ENCODE measurements around the gene DNASE1L1. TPM values are rescaled to one million over a fixed set of nuclear protein-coding genes. Genes with fewer than 3 reads are reported as not detected.

DNASE1L1 gene
- total and polyA plus RNA-seq, 2 donors (not counting 1 experiment from before 2014, with no cell fraction given): 11.3 to 38.5 TPM

GRCh38 chrX:154419189-154419588 lies 10.1 kb upstream of the DNASE1L1 start:
- Histone ChIP-seq H4K20me1 (ENCODE audit: control insufficient read depth, extremely low read depth, insufficient read depth, low read length) (no peaks in the 10 kb centered on the region), H3K9ac (ENCODE audit: insufficient read depth, low read length) (no peak overlapping the region), H3K79me2 (ENCODE audit: control insufficient read depth, insufficient read depth, low read length) (no peaks in the 10 kb centered on the region), H3K27ac (ENCODE audit: insufficient read depth, low read length) (no peak overlapping the region), H3K4me2 (ENCODE audit: extremely low read depth, insufficient read depth, low read length) (no peak overlapping the region), H3K36me3 (ENCODE audit: control insufficient read depth, insufficient read depth, low read length) (peaks cover 2% of the 10 kb centered on the region), H3K4me1 (ENCODE audit: control insufficient read depth, extremely low read depth, insufficient read depth, low read length) (no peaks in the 10 kb centered on the region), H3K4me3 (replicated peaks in 1 of 4; ENCODE audit: control extremely low read depth in 1 of 4, insufficient read depth in 1 of 4, low read depth in 3 of 4, low read length in 4 of 4) (no peak overlapping the region), H2AFZ (ENCODE audit: low read length) (no peak overlapping the region), H3K9me3 (ENCODE audit: control insufficient read depth, insufficient read depth, low read depth, low read length) (no peaks in the 10 kb centered on the region), H3K27me3 (ENCODE audit: control insufficient read depth, insufficient read depth, low read length) (no peaks in the 10 kb centered on the region)
- no peak for DNase-seq (ENCODE audit: low read depth in 2 of 2)
- TF ChIP-seq EZH2 (IDR thresholded peaks at IDR 0.05; ENCODE audit: low read length, missing control alignments) (no peak), CTCF (conservative IDR thresholded peaks at IDR 0.05 in 1 of 2, IDR thresholded peaks at IDR 0.05 in 1 of 2; ENCODE audit: low read depth in 1 of 2, low read length in 2 of 2) (no peak)

GRCh38 chrX:154417157-154417556 lies 8.1 kb upstream of the DNASE1L1 start:
- no peak overlapping the region for H3K4me3 ChIP-seq (replicated peaks in 1 of 4; ENCODE audit: control extremely low read depth in 1 of 4, insufficient read depth in 1 of 4, low read depth in 3 of 4, low read length in 4 of 4)
- H3K36me3 ChIP-seq (ENCODE audit: control insufficient read depth, insufficient read depth, low read length): peaks cover 2% of the 10 kb centered on the region
- no peaks in the 10 kb centered on the region for H3K27me3 ChIP-seq (ENCODE audit: control insufficient read depth, insufficient read depth, low read length)
- no peak overlapping the region for H3K4me2 ChIP-seq (ENCODE audit: extremely low read depth, insufficient read depth, low read length)
- no peak overlapping the region for H2AFZ ChIP-seq (ENCODE audit: low read length)
- no peak overlapping the region for H3K27ac ChIP-seq (ENCODE audit: insufficient read depth, low read length)
- peaks cover 2% of the 10 kb centered on the region for H3K4me1 ChIP-seq (ENCODE audit: control insufficient read depth, extremely low read depth, insufficient read depth, low read length)
- TF ChIP-seq CTCF (conservative IDR thresholded peaks at IDR 0.05 in 1 of 2, IDR thresholded peaks at IDR 0.05 in 1 of 2; ENCODE audit: low read depth in 1 of 2, low read length in 2 of 2): no peak
- no peak for TF ChIP-seq EZH2 (IDR thresholded peaks at IDR 0.05; ENCODE audit: low read length, missing control alignments)
- no peaks in the 10 kb centered on the region for H4K20me1 ChIP-seq (ENCODE audit: control insufficient read depth, extremely low read depth, insufficient read depth, low read length)
- no peak for DNase-seq (ENCODE audit: low read depth in 2 of 2)
- no peaks in the 10 kb centered on the region for H3K79me2 ChIP-seq (ENCODE audit: control insufficient read depth, insufficient read depth, low read length)
- no peak overlapping the region for H3K9ac ChIP-seq (ENCODE audit: insufficient read depth, low read length)
- no peaks in the 10 kb centered on the region for H3K9me3 ChIP-seq (ENCODE audit: control insufficient read depth, insufficient read depth, low read depth, low read length)

- Histone ChIP-seq H3K27ac (ENCODE audit: insufficient read depth, low read length) (no peak overlapping the region), H3K9me3 (ENCODE audit: control insufficient read depth, insufficient read depth, low read depth, low read length) (no peaks in the 10 kb centered on the region), H3K4me1 (ENCODE audit: control insufficient read depth, extremely low read depth, insufficient read depth, low read length) (peaks cover 2% of the 10 kb centered on the region), H3K27me3 (ENCODE audit: control insufficient read depth, insufficient read depth, low read length) (no peaks in the 10 kb centered on the region), H3K4me2 (ENCODE audit: extremely low read depth, insufficient read depth, low read length) (no peak overlapping the region), H3K36me3 (ENCODE audit: control insufficient read depth, insufficient read depth, low read length) (no peaks in the 10 kb centered on the region), H2AFZ (ENCODE audit: low read length) (no peak overlapping the region), H4K20me1 (ENCODE audit: control insufficient read depth, extremely low read depth, insufficient read depth, low read length) (no peaks in the 10 kb centered on the region), H3K9ac (ENCODE audit: insufficient read depth, low read length) (no peak overlapping the region), H3K79me2 (ENCODE audit: control insufficient read depth, insufficient read depth, low read length) (no peaks in the 10 kb centered on the region), H3K4me3 (replicated peaks in 1 of 4; ENCODE audit: control extremely low read depth in 1 of 4, insufficient read depth in 1 of 4, low read depth in 3 of 4, low read length in 4 of 4) (no peak overlapping the region)
- no peak for DNase-seq (ENCODE audit: low read depth in 2 of 2)
- TF ChIP-seq EZH2 (IDR thresholded peaks at IDR 0.05; ENCODE audit: low read length, missing control alignments) (no peak), CTCF (conservative IDR thresholded peaks at IDR 0.05 in 1 of 2, IDR thresholded peaks at IDR 0.05 in 1 of 2; ENCODE audit: low read depth in 1 of 2, low read length in 2 of 2) (no peak)
Observed at GRCh38 chrX:154413142-154413541, 4.1 kb upstream of the DNASE1L1 start.

Data from fibroblast of lung (primary cell).